HCEC 1CT (cell line): ENCODE measurements around the gene DGKQ.
"Not testable (repeated sequence)": the region's sequence is repeated elsewhere in the genome, so short reads cannot be mapped to it uniquely, and the experiment has no call there.

Experiments
- DNase-seq: peaks from one replicate; pipeline ENCODE4 v3.0.0-alpha.2; 2017

The DGKQ gene

DNA sequence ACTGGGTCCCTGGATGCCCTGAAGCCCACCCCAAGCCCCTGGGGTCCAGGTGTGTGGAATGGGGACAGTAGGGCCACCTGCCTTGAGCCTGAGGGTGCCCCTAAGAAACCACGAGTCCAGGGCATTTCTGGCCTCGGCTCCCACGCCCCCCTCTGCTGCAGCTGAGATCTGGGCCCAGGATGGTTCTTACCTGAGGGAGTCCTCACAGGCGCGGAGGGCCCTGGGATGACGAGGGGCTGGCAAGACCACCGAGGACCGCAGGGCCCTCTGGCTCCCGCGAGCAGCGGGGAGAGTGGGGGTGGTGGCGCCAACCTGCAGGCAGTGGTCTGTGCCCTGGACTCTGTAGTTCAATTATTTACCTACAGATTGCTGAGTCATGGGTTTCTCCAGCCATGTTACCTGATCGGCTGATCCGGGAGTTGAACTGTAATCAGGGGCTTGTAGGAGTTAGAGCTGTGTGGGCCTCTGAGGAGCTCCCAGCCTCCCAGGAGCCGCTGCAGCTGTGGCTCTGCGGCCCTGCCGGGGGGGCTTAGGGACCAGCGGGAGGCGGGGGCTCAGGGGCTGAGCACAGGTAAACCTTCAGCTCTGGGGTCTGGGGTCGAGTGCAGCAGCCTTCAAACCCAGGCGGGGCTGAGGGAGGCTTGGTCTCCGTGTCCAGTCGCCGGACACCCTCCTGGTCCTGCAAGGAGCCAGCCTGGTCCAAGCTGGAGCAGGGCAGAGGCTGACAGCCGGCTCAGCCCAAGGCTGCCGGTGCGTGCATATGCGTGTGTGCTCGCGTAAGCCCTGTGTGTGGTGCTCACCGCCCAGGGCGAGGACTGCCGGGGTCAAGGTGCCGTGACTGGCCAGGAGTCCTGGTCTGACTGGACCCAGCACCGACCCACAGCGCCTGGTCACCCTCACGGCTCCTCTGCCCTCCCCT lies 20.0 kb upstream of the DGKQ start, which contains the start of gene SLC26A1:
Gene SLC26A1 (minus strand): TSS at position 294 of the 919 bp plus-strand sequence. CDS start 1,701 bp downstream, outside the sequence.
- no peak for DNase-seq

DNA sequence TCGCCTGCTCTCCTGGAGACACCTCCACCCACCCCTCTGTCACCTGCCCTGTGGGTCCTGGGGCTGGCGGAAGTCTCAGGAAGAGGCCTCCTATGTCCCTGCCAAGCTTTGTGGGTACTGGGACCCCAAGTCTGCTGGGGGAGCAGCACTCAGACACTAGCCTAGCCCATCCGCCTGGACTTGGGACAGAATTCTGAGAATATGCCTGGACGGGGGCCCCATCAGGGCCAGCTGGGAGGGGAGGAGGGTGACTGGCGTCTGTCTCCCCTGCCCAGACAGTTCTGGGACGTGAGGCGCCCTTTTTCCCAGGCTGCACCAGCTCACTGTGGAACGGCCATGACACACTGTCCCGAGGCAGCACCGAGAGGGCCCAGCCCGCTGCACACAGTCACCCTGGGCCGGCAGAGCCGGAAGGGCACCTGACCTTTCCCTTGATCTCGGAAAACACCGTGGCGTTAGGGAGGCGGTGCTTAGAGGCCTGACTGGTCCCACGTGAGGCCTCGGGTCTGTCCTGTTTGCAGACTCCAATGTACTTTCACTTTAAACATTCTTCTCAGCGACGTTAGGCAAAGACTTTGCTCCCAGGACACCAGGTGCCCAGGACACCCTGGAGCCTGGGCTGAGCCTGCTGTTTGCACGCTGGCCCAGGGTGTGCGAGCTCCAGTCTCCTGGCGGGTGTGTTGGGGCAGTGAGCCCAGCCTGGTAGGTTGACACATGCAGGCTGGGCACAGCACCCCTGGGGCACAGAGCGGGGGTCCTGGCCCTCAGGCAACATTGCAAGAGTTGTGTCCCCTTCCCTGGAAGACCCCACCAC lies 19.1 kb upstream of the DGKQ start:
- DNase-seq, result no peak

DNA sequence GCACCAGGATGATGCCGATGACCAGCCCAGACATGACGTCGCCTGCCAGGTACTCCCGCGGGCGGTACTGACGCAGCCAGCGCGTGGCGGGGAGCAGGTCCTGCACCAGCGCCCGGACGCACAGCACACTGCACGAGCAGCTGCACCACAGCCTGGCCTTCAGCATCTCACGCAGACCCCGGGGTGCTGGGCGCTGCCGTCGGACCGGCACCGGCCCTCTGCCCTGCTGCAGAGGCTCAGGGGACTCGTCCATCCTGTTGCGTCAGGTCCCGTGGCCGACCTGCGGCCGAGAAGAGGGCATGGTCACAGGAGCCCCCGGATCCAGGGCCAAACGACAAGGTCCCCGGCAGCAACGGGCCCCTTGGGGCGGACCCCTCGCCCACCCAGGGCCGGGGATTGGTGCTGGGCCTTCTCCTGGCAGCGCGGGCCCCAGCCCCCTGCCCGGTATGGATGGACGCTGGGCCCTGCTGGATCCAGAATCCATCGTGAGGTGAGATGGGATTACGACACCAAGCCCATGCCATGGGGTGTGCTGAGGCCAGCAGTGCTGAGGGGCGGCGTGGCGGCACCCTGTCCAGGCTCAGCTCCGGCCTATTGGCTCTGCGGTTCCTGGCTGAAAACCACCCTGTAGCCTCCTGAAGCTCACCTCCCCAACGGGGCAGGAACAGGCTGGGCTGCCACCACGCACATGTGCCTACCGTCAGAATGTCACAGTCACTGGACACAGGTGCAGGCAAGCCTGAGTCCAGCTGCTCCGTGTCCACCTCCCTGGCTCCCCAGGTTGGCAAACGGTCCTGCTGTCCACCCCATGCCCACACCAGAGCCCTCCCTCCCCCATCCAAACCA lies 18.3 kb upstream of the DGKQ start:
- DNase-seq, result no peak

DNA sequence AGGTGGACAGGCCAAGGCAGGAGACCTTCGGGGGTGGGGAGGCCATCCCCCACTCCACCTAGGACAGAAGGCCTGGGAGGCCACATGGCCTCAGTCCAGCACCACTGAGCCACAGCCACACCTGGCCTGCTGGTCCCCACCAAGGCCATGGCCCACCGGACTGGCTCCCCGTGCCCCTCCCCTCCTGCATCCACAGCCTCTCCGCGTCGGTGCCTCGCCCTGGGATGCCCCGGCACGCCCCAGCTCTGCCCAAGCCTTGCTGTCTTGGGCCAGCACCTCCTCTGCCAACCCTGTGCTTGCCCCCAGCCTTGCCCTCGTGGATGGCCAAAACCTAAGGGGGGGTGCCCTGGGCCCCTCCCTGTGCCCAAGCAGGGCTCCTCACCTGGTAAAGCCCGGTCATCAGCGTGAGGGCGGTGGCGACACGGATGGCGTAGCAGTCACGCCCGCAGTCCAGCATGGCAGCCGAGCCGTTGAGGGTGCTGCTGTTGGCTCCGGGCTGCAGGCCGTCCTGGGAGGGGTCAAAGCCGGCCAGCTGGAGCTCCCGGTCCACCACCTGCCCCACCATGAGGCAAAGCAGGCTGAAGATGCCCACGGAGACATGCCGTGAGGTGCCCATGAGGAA lies 17.5 kb upstream of the DGKQ start:
- DNase-seq, result no peak

DNA sequence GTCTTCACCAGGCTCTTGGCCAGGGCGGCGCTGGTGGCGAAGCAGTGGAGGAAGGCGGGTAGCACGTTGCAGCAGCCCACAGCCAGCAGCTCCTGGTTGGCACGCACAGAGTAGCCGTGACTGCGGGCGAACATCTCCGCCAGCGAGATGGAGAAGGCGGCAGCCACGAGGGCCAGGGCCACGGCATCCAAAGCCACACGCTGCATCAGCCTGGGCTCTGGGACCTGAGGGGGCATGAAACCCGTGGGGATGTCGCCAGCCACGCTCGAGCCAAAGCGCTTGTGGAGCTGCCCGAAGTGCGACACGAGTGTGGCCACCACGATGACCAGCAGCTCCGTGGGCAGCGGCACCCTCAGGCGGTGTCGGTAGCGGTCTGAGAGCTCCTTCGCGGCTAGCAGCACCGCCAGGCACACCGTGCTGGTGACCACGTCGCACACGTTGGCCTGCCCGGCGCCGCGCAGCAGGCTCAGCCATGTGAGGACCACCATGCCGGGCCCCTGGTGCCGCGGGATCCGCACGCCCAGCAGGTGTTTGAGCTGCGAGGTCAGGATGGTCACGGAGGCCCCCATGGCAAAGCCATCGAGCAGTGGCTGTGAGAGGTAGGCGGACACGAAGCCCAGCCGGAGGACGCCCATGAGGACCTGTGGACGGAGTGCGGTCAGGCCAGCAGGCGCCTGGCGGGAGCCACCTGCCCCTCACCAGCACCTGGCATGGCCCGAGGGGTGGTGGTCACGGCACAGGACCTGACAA lies 16.5 kb upstream of the DGKQ start:
- DNase-seq, result no peak

DNA sequence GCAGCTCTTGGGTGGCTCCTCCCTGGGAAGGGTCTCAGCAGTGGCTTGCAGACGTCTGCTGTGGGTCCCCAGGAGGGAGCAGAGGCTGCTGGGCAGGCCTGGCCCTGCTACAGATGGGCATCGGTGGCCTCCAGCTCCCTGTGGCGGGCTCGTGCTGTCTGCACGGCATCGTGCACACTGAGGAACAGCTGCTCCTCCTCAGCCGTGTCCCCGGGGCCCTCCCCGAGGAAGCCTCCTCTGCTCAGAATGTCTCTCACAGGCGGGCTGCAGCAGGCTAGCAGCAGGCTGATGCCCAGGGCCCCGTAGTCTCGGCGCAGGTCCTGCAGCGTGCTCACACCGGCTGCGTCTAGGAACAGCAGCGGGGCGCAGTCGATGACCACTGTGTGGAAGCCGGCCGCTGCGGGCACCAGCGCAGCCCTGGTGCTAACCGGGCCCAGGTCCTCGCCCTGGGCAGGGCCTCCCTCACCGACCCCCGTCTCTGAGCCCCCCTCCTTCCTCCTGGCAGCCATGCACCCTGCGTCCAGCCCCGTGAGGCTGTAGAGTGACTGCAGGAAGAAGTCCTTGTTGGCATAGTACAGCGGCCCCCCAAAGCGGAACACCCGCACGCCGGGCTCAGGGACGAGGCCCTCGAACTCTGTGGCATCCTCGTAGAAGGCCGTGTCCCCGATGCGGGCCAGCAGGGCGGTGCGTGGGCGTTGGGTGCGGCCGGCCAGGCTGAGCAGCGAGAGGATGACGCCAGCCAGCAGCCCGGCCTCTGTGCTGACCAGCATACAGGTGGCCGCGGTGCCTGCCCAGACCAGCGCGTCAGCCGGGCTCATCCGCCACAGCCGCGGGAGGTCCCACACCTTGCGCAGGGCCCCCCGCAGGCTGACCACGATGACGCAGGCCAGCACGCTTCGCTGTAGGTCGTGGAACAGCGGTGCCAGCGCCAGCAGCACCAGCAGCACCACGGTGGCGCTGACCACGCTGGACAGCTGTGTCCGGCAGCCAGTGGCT lies 15.7 kb upstream of the DGKQ start:
- no peak for DNase-seq

DNA sequence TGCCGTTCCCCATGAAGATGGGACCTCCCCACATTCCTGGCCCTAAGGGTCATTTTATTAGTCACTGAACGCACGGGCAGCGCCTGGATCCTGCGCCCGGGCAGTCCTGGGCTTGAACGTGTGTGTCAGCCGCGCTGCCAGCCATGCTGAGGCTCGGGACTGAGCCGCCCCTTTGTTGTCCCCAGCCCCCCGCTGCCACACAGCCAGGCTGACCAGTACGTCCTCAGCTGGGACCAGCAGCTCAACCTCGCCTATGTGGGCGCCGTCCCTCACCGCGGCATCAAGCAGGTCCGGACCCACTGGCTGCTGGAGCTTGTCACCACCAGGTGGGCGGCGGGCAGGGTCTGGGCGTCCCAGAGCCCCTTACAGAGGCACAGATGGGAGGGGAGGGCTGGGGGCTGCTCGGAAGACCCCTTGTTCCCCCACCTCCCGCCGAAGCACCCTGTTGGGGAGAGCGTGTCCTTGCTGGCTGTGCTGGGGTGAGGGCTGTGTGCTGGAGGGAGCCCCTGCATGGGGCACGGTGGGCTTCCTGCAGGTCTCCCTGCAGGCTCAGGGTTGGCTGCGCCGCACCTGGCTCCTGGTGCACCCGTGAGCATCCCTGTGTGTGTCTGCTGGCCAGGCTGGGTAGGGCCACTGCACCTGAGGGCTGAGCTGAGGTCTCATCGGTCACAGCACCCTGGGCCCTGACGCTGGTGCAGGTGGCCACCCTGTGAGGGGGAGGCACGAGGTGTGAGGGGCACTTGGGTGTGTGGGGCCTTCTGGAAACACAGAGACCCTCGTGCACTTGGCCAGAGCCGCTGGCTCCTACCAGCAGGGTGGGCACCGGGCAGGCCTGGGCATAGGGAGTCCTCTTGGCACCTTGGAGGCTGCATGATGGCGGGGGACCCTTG lies 14.5 kb upstream of the DGKQ start:
- DNase-seq, result peak; percentile 71

DNA sequence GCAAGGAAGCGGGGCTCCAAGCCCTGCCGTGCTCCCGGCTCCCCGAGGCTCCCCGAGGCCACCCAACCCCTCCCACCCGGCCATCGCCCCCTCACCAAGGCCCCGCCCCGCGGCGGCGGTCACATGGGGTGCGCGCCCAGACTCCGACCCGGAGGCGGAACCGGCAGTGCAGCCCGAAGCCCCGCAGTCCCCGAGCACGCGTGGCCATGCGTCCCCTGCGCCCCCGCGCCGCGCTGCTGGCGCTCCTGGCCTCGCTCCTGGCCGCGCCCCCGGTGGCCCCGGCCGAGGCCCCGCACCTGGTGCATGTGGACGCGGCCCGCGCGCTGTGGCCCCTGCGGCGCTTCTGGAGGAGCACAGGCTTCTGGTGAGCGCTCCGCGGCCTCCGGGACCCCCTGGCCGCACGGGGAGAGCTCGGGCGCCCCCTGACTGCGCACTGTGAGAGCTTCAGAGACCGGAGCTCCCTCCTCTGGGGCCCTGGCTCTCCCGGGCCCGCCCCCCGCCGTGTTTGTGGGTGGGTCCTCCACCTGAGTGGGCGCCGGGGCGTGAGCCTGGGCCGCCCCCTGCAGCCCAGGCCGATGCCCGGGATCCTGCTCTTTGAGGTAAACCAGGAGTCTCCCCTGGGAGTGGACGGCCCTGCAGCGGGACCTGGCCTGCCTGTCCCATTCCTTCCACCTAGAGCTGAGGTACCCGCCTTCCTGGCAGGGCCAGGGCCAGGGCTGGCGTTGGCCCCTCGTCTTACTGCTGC lies 13.7 kb upstream of the DGKQ start, which contains the start of gene IDUA:
Gene IDUA (plus strand): TSS at position 166 of the 745 bp plus-strand sequence. CDS start 41 bp downstream, at position 207.
- peak; percentile 51 for DNase-seq

DNA sequence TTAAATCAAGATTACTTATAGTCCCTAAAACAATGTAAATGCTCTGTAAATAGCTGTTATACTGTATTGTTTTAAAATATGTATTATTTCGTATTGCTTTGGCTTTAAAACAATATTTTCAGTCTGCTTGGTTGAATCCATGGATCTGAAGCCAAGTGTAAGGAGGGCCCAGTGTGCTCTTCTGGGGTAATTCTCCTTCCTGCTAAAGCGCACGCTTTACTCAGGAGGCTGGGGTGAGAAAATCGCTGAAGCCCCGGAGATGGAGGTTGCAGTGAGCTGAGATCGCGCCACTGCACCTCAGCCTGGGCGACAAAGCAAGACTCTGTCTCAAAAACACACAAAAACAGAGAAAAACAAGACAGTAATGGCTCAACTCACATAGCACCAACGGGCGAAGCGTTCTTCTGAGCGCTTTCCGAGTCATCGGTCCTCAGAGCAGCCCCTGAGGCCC lies 13.1 kb upstream of the DGKQ start:
- DNase-seq, result no peak

DNA sequence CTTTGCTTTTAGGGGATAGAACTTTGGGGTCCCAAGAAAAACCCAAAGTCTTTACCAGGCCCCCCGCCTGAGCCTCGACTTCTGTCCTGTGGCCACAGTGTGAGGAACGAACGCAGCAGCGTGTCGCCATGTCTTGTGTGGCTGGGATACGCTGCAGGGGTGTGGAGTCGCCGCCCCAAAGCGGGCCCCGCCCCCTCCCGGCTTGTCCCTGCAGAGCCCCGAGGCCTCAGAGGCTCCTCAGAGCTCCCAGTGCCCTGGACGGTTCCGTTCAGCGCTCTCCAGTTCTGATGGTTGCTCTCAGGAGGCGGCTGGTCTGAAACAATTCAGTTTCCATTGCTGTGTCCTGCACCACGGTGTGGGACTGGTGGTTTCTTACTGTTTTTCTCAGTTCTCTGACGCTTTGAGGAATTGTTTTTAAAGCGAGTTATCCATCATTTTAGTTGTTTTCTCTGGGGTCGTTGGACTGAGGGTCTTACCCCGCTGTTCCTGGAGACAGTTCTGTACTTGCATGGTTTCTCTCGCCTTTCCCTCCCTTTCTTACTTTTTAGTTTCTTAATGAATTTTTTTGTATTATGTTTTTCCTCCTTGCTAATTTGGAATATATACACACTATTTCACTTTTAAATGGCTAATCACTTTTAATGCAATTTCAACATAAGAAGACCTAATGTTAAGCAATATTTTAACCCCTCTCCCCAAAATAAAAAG lies 11.9 kb upstream of the DGKQ start:
- no peak for DNase-seq

DNA sequence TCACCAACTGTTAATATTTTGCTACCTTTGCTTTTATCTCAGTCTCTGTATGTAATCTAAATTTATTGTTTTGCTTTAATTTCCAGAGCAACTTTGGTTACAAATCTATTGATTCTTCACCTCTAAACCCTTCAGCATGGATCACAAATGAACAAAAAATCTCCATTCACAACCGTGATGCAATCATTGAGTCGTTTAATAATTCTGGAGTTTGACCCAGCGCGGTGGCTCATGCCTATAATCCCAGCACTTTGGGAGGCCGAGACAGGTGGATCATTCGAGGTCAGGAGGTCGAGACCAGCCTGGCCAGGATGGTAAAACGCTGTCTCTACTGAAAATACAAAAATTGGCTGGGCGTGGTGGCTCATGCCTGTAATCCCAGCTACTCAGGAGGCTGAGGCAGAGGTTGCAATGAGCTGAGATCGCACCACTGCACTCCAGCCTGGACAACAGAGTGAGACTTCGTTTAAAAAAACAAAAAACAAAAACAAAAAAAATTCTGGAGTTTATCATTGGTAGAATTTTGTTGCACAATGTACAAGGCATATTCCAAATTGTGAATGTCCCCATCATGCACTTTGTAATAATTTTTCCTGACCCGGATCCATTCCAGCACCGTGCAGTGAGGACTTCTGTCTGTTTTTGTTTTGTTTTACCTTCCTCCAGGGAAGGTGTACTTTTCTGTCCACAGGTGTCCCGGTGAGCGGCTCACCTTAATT lies 11.1 kb upstream of the DGKQ start:
- DNase-seq, result no peak

DNA sequence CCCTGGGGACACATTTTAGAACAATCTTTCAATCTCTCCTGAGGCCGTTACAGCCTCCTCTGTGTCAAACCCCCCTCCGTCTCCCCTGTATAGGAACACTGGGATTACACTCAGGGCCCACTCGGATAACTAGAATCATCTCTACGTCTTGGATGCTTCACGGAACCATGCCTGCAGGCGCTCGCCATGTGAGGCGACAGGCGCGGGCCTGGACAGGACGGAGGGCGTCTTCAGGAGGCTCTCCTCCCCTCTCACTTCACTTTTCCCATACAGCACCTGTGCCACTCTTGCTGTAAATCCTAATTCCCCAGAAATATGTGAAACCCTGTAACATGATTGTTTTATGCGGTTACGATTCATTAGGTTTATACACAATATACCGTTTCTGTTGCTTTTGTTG lies 9.4 kb upstream of the DGKQ start:
- DNase-seq, result no peak

DNA sequence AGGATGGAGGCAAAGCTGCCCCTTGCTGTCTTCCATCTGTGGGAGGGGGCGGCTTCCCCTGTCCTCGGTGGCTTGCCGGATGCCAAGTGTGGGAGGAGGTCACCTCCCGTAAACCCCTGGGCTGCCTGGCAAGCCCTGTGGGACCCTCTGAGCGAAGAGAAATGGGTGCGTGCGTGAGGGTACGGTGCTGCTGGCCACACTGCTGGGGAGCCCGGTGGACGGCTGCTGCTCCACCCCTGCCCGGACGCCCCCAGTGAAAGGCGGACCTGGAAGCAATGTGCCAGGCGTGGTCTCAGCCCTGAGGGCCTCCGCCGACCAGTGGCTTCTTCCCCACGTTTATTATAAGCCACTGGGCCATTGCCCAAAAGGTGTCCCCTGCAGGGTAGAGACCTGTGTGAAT lies 8.9 kb upstream of the DGKQ start:
- DNase-seq, result no peak

DNA sequence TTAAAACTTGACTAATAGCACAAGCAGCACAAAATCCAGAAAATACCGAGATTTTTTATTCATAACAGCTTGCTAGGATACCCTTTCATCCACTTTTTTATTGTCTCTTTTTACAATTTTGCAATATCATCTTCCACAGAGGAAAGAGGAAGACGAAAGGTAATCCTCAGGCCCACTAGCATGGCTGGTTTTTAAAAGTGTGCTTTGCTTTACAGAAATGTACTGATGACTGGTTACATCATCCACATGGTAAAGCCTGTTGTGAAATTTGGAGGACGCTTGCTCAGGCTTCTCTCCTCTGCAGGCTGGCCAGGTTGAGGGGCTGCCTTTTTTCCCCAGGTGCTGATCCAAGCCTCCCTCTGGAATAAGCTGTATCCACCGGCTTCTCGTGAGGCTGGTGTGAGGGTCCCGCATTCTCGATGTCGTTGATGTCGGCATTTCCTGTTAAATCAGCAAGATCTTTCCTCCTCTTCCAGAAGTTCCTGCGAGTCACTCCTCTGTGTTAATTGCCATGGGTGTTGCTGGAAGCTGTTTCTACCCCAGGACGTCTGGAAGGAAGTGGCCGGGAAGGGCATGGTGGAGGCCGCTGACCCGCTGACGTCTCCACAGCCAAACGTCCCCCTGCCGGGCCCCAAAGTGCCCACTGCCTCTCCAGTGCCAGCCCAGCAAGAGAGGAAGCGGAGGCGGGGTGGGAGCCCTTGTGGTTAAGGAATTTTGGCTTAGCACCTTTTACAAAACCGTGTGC lies 5.8 kb upstream of the DGKQ start:
- DNase-seq, result peak; percentile 39

DNA sequence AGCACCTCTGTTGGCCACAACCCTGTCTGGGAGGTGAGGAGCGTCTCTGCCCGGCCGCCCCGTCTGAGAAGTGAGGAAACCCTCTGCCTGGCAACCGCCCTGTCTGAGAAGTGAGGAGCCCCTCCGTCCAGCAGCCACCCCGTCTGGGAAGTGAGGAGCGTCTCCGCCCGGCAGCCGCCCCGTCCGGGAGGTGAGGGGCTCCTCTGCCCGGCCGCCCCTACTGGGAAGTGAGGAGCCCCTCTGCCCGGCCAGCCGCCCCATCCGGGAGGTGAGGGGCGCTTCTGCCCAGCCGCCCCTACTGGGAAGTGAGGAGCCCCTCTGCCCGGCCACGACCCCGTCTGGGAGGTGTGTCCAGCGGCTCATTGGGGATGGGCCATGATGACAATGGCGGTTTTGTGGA lies 2.6 kb upstream of the DGKQ start:
- DNase-seq, result not testable (repeated sequence)

DNA sequence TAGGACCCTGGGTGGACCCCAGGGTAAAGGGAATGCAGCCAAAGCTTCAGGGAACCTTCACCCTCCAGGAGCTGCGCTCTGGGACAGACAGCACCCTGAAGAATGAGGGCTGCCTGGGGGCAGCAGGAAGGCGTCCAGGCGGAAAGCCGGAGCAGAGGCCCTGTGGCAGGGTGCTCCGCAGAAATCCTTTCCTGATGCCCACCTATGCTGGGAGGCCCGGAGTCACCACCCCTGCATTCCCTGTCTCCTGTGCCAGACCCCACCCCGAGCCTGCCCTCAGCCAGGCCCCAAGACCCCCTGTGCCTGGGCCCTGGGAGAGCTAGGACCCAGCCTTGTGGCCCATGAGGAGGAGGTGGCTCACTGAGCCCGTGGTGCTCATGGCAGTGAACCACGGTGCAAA lies 1.3 kb upstream of the DGKQ start:
- no peak for DNase-seq
